Mucosa of gallbladder (tissue), 1 donor: ENCODE data around the gene TSPAN3. TPM values are rescaled to one million over a fixed set of nuclear protein-coding genes. Genes with fewer than 3 reads are reported as not detected.

ENCODE experiments used
- DNase-seq: peaks from one replicate; pipeline ENCODE4 v3.0.0-alpha.2; 2020; ENCODE audit warnings: low spot score
- total RNA-seq: library from RNA; stranded (reverse); gene quantifications from one replicate; pipeline ENCODE4 v1.2.1, GENCODE V29; 2021
- donor health status: DM: no; HTN: no; CAD: no.

TSPAN3 gene
- total RNA-seq, 1 donor from 2014 or later = 430 TPM

DNA sequence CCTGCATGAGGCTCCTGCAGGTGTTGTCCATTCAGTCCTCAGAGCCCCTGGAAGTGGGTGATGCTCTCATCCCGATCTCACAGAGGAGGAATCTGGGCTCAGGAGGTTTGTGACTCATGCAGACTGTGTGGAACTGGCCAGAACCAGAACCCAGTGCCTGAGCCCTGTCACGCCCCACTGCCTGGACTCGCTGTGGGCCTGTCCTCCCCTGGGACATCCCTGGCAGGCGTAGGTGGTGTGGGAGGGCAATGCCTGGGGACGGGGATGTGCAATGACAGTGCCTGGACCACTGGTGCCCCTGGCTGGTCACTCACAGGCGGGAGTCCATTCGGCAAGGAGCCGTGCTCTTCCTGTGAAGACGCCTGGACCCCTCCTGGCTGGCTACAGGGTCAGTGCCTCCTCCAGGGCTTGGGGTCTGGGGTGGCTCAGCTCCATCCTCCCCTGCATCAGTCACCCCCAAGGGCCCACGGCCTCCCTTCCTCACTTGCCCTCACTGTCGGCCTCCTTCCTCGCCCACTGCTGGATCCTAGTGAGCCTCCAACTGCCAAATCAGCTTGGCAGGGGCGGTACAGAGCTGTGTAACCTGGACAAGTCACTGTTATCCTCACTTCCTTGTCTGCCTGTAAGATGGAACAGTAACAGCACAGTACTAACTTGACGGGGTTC is 61.1 kb downstream of the TSPAN3 start:
- no peak for DNase-seq

- no peak for DNase-seq
These were observed 61.7 kb downstream of the TSPAN3 start for GRCh38 chr15:77009176-77009575.

DNA sequence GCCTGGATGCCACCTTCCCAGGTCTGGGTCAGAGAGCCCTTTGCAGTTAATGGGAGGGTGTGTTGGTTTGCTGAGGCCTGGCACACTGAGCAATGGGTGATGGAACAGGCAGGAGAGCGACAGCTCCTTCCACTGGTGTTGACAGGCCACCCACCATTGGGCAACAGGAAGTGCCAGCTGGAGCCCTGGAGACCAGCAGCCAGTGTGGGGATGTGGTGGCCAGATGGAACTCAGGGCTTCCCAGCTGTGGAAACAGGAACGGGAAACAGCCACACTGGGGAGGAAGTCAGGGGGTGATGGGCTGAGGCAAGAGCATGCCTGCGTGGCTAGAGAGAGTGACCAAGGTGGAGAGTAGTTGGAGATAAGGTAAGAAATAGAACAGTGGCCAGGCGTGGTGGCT is 66.7 kb downstream of the TSPAN3 start:
- DNase-seq = peak; percentile 39

- DNase-seq = peak; percentile 57
These were observed 67.7 kb downstream of the TSPAN3 start for GRCh38 chr15:77002954-77003912.

DNA sequence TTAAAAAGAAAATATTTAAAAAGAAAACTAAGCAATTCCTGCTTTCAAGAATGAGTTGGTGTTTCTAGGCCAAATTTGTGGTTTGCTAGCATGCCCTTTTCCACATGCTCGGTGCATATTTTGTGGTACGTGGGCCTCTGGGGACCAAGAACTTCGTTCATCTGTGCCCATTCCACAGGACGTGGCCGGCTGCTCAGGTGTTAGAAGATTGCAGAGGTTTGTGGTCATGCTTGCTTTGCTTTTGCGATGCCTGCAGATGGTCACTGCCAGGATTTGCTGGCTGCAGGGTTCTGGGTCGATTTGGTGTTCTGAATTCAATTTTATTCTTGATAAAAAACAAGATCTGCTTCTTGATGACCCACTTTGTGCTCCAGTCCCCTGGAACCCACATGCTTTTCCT is 68.5 kb downstream of the TSPAN3 start:
- DNase-seq = no peak

GRCh38 chr15:77001966-77002365 is 68.9 kb downstream of the TSPAN3 start:
- no peak for DNase-seq

DNA sequence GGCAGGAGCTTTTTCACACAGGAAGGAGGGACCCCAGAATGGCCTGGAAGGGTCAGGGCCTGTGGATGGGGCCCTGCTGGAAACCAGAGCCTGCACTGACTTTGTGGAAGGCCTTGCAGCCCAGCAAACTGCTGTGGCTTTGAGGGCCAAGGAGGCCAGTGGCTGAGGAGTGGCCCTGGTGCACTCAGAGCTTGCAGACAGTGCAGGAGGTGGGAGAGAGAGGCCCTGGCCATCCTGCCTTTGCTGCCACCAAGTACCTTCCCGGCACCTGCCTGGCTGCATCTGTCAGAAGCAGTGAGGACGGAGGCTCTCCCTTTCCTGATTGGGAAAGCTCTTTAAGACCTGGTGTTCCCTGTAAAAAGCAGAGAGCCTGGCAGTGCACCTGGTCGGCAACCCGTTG is 69.6 kb downstream of the TSPAN3 start:
- no peak for DNase-seq

DNA sequence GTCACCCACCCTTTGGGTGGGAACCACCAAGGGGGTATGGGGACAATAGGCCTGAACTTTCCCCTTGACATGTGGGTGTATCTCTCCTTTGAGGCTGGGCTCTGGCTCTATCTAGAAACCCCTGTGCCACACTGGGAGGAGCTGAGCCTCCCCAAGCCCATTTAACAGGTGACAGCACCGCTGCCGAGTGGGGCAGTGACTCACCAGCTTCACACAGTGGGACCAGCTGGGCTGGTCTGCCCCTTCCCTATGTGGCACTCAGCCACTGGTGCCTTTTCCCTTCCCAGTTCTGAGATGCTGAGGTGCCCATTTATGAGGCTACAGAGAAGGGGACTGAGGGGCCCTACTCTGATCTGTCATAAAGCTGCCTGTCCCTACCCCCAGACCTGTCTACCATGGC is 70.9 kb downstream of the TSPAN3 start:
- no peak for DNase-seq

GRCh38 chr15:76998663-76999285 is 72.1 kb downstream of the TSPAN3 start:
- no peak for DNase-seq

GRCh38 chr15:76996526-76997401 is 74.1 kb downstream of the TSPAN3 start:
- no peak for DNase-seq

- no peak for DNase-seq
These were observed 74.8 kb downstream of the TSPAN3 start for GRCh38 chr15:76996076-76996525.

DNA sequence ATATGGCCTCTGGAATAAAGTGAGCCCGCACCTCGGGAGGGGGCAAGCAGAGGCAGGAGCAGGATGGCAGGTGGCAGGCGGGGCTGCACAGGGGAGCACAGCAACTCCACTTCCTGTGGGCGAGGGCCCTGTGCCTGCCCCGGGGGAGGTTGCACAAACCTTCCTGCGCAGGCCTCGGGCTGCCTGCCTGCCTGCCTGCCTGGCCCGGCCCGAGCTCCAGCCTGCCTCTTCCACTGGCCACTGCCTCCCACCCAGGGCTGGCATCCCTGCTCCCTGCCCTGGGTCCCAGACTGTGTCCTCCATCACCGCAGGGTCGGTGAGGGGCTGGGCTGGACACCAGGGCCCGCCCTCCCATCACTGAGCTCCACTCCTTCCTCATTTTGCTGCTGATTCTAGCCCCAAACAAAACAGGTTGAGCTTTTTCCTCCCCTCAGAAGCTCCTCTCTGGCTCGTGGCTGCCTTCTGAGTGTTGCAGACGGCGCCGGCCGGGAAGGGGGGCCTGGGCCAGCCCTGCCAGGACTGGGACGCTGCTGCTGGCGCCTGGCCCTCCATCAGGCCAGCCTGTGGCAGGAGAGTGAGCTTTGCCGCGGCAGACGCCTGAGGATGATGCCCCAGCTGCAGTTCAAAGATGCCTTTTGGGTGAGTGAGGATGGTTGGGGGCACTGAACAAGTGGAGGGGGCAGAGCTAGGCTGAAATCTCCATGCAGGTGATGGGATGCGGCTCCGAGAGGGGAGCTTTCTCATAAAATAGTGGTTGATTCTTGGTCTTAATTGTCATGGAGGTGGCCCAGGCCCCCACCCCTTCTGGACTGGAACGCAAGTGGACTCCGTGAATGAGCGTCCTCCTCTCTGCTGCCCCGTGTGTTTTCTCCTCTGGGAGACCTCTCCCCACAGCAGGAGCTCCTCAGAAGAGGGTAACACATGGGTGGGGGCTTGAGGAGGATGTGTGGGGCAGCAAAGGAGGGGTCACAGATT is 75.7 kb downstream of the TSPAN3 start, which contains the start of gene PSTPIP1:
PSTPIP1 (plus strand) TSS at position 156 of the 975 bp plus-strand sequence; CDS start at position 604, 448 bp downstream.
- DNase-seq = no peak

GRCh38 chr15:76994496-76994895 is 76.4 kb downstream of the TSPAN3 start:
- no peak for DNase-seq

DNA sequence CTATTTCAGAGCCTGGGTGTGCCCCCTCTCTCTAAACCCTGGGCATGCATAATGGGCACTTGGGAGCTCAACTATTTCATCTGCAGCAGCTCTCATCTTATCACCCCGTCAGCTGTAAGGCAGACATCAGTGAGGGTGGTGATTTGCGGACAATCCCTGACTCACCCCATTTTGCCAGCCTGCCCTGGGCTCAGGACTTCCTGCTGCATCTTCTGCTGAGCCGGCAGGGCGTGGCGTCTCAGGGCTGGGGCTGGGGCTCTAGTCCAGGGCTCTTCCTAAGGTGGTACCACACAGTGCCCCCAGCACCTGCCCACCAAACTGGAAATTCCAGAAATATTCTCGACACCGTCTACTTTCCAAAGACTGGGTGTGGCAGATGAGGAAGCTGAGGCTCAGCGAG is 76.9 kb downstream of the TSPAN3 start:
- no peak for DNase-seq

DNA sequence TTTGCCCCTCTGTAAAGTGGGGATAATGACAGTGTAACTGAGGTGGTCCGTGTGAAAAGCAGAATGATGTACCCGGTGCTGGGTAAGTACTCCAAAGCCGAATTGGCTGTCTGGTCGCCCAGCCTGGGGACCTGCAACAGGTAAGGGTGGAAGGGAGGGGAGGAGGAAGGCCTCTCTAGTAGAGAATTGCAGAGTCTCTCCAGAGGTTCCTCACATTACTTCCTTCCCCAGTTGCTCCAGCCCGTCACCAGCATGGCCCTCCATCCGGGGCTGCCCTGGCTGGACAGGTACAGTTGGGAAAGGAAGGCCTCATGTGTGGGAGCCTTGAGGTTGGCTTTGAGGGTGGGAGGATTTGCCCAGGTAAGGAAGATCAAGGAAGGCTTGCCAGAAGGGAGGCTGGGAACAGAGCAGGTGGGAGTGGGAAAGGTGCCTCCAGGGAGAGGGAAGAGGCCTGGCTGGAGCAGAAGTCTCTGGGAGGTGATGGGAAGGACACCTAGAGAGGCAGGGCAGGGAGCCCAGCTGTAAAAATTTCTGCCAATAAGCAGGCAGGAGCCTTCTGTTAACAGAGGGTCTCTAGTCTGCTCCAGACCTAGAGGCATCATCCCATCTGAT is 77.7 kb downstream of the TSPAN3 start:
- no peak for DNase-seq

GRCh38 chr15:76991741-76992645 is 78.9 kb downstream of the TSPAN3 start:
- no peak for DNase-seq
